HG03354 (cell line): ENCODE measurements around the gene COPA.

Source experiments
- ATAC-seq: cut with Tn5 transposase; IDR thresholded peaks from one replicate; pipeline ENCODE4 v1.9.1; 2021; ENCODE audit warnings: mild to moderate bottlenecking; ENCODE audit not compliant: unreplicated experiment, poor library complexity, severe bottlenecking

The COPA gene

DNA sequence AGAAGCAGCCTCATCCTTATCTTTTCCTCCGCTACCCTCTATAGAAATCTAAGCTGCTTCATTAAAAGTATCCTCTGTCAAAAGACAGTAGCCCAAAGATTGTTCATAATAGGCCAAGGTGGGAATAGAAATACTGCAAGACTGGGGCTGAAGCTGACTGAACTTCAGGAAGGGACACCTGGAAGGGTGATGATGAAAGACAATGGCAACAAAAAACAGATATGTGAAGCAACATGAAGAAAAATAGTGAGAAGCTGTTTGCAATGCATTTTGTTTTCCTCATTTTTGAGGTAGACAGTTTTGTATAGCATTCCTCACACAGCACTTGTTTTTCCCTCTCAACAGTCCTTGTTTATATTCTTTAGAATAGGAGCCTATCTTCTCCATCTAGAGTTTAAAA, 97.6 kb downstream of the COPA start:
- no peak for ATAC-seq

DNA sequence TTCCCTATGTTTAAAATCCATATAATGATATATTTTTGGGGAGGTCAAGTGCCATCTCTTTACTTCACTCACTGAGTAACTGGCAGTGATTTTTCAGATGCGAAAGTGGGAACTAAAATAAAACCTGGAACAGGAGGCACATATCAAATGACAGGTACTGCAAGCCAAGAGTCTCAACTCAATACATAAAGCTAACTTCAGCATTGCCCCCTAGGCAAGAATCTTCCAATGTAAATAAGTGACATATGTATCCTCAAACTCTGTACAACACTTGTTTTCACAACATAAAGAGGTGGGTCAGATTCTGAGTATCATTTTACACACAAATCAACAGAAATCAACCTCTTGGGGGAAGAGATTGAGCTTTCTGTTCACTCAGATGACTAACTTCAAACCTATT, 98.8 kb downstream of the COPA start:
- ATAC-seq = no peak

DNA sequence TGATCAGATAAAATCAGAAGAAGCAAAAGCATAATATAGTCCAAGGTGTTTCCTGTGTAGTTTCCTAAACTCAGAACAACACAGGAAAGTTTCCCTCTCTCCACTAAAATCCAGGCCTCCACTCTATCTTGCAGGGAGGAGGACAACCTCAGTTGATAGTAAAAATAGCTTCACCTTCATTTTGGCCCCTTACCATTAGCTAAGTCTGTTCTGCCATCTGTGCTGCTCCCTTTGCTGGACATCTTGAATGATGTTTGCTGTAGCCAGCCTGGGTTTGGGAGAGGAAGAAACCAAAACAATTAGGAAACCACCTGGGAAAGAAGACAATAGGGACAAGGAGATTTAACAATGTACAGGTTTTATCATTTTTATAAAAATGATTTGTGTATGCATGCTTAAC, 99.3 kb downstream of the COPA start:
- ATAC-seq = no peak

DNA sequence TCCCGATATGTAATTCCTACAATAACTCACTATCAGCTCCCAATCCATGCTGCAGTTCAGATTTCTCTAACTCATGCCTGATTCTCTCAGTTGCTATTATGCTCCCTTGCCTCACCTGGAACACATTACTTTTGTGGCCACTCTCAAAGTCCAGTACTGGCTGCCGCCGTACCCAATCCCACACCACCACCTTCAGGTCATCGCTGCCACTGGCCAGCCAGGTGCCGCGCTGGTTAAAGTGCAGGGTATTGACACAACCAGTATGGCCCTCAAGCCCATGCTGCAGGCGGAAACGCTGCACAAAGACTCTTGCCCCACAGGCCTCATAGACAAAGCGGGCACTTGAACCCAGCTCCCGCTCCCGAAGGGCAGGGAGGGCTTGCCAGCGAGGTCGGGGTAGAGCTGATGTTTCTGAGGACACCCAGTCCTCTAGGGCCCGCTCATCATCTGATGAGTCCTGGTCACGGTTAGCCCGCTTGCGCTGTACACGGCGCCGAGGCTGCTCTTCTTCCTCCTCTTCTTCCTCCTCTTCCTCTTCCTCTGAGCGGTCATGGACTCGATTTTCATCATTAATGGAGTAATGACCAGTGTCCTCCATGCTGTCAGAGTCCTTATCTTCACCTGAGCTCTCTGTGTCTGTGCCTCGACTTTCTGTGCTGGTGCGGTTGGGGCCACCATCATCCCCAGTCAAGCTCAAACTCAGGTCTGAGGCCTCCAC, 103.3 kb downstream of the COPA start:
- ATAC-seq = no peak
